Kidney (tissue), 14 donors: ENCODE measurements around the gene ZBTB44. TPM values are rescaled to one million over a fixed set of nuclear protein-coding genes. Genes with fewer than 3 reads are reported as not detected.
A peak's percentile ranks its signal among the peaks of the same experiment; 100 is the strongest.

Experiments
- DNase-seq, 5 donors: peaks; one replicate each; pipeline ENCODE4 v3.0.0-alpha.2; 2013 to 2020
- FAIRE-seq: peaks from 2 replicates; lab custom pipeline; 2012; peaks lifted over from hg19 to GRCh38; lab: Jason Lieb, UNC
- H3K27ac ChIP-seq, 2 donors: one replicate each; pipeline ENCODE4 v1.7.0; 2013; ENCODE audit warnings: low read depth in 2 of 2, low read length in 2 of 2, inconsistent platforms in 1 of 2
- H3K27me3 ChIP-seq: one replicate; pipeline ENCODE4 v1.7.1; 2013; ENCODE audit warnings: low read length, inconsistent platforms; ENCODE audit not compliant: control insufficient read depth, insufficient read depth
- H3K36me3 ChIP-seq, 3 donors: one replicate each; pipeline versions ENCODE4 v1.7.0 to v1.7.1; 2013; ENCODE audit warnings: low read length in 3 of 3, control low read depth in 1 of 3, inconsistent platforms in 1 of 3; ENCODE audit not compliant: insufficient read depth in 3 of 3, control insufficient read depth in 2 of 3
- H3K4me1 ChIP-seq, 3 donors: one replicate each; pipeline versions ENCODE4 v1.7.0 to v1.7.1; 2013; ENCODE audit warnings: low read length in 3 of 3, inconsistent platforms in 1 of 3, low read depth in 1 of 3; ENCODE audit not compliant: control insufficient read depth in 2 of 3, insufficient read depth in 2 of 3
- H3K4me3 ChIP-seq, 3 donors: one replicate each; pipeline versions ENCODE4 v1.7.0 to v1.8.1; 2013; ENCODE audit warnings: low read length in 3 of 3, control low read depth in 1 of 3, inconsistent platforms in 1 of 3
- H3K9ac ChIP-seq, 3 donors: one replicate each; pipeline versions ENCODE4 v1.7.0 to v1.7.1; 2013; ENCODE audit warnings: low read length in 3 of 3, control low read depth in 1 of 3, inconsistent platforms in 1 of 3
- H3K9me3 ChIP-seq, 3 donors: one replicate each; pipeline versions ENCODE4 v1.7.0 to v1.7.1; 2013; ENCODE audit warnings: low read length in 3 of 3, control low read depth in 1 of 3, inconsistent platforms in 1 of 3; ENCODE audit not compliant: control insufficient read depth in 2 of 3, insufficient read depth in 1 of 3
- intact Hi-C: fragments of 100-400 bp; cut with DNase I; formaldehyde crosslinking; loops from one replicate; pipeline ENCODE4 v1.11.1; 2022
- polyA plus RNA-seq: library from polyadenylated mRNA; stranded (reverse); fragments of 350-450 nt; fragmentation: Illumina TruSeq; extraction: RNeasy Lipid Tissue Mini Kit (QIAGEN cat#74804); gene quantifications from one replicate; pipeline ENCODE4 v1.2.3, GENCODE V29; 2014; ENCODE audit warnings: low read depth, low replicate concordance; ENCODE audit not compliant: insufficient read depth
- total RNA-seq: library from RNA; stranded (reverse); fragmentation: NEBNext Ultra II Directional; extraction: Animal tissue kit (Norgen Biotek cat#: 25700); gene quantifications from one replicate; pipeline ENCODE4 v1.2.1, GENCODE V29; 2021
- TF ChIP-seq, protein P1 (sequence below): IDR thresholded peaks from 3 replicates; pipeline ENCODE4 v1.5.1; 2012; ENCODE audit warnings: mild to moderate bottlenecking, moderate library complexity, borderline replicate concordance; ENCODE audit not compliant: insufficient read depth; ENCODE audit errors: extremely low read depth
- donor health status: control.
- donor health status: control.
- donor health status: control.
- donor health status: control.
- donor health status: control.
- donor health status: DM: yes; HTN: yes; CAD: no.
- donor health status: Normal renal cell carcinoma (clear cell type).

ZBTB44 gene
- total and polyA plus RNA-seq, 2 donors from 2014 or later = 13.1 to 59.7 TPM

DNA sequence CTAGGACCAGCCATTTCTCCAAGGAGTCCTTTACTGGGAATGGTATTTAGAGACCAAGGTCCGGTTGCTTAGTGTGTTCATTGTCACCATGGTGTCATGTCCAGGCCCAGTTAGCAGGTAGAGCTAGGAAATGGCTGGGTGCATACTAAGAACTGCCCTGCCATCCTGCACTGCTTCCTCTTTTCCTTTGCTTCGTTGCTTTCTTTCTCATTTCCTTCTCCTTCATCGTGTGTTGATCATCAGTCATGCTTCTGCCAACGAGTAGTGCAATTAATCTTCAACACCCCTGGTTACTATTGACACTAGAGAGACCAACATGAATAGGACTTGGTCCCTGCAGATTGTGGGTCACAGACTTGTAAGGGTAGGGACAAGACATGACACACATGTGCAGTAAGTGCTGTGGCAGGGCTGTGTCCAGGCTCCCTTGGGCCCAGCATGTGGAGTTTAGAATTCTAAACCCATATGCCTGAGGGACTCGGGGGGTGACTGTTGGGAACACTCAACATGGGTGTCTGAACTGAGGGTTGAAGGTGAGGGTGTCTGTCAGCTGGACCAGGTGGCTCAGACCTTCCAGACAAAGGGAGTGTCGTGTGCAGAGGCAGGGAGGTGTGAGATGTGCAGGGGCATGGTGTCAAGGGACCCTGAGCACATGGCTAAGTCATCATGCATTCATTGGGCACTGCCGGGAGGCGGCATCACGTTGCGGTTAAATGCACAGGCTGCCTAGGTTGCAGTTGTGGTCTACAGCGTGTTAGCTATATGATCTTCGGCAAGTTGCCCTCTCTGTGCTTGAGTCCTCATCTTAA lies 112.5 kb downstream of the ZBTB44 start:
- Histone ChIP-seq H3K27ac (no peak overlapping the region), H3K4me3 (no peak overlapping the region), H3K27me3 (no peaks in the 10 kb centered on the region), H3K9ac (no peak overlapping the region), H3K4me1 (no peaks in the 10 kb centered on the region), H3K36me3 (peaks cover 2 to 17% (median 10%) of the 10 kb centered on the region in 3 donors), H3K9me3 (no peaks in the 10 kb centered on the region)
- intact Hi-C loops = no loop called here
- TF ChIP-seq, protein P1, sequence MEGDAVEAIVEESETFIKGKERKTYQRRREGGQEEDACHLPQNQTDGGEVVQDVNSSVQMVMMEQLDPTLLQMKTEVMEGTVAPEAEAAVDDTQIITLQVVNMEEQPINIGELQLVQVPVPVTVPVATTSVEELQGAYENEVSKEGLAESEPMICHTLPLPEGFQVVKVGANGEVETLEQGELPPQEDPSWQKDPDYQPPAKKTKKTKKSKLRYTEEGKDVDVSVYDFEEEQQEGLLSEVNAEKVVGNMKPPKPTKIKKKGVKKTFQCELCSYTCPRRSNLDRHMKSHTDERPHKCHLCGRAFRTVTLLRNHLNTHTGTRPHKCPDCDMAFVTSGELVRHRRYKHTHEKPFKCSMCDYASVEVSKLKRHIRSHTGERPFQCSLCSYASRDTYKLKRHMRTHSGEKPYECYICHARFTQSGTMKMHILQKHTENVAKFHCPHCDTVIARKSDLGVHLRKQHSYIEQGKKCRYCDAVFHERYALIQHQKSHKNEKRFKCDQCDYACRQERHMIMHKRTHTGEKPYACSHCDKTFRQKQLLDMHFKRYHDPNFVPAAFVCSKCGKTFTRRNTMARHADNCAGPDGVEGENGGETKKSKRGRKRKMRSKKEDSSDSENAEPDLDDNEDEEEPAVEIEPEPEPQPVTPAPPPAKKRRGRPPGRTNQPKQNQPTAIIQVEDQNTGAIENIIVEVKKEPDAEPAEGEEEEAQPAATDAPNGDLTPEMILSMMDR = no peak
- DNase-seq (peak in 1 of 5 donors; percentile 39), FAIRE-seq (no peak)

DNA sequence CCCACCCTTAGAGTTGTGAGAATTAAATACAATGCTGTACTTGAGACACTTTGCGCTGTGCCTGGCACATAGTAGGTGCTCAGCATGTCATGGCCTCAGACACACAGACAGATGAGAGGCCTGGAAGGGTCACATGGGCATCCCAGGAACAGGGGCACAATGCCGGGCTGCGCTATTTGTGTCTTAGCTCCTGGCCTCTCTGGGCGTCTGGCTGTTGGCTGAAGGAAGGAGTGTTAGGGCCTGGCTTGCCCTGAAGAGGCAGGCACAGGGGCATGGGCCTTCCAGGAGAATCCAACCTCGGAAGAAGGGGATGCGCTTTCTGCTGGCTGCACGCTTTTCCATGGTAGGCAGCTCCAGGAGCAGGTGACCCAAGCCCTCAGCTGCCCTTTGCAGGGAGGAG lies 113.7 kb downstream of the ZBTB44 start:
- peak in 1 of 5 donors; percentile 49 for DNase-seq
- intact Hi-C loops = no loop called here
- Histone ChIP-seq H3K36me3 (peaks cover 2 to 24% (median 10%) of the 10 kb centered on the region in 3 donors), H3K4me1 (no peaks in the 10 kb centered on the region), H3K9me3 (no peaks in the 10 kb centered on the region), H3K9ac (no peak overlapping the region), H3K4me3 (no peak overlapping the region), H3K27ac (no peak overlapping the region), H3K27me3 (no peaks in the 10 kb centered on the region)
- FAIRE-seq = no peak
- TF ChIP-seq, protein P1 = no peak

DNA sequence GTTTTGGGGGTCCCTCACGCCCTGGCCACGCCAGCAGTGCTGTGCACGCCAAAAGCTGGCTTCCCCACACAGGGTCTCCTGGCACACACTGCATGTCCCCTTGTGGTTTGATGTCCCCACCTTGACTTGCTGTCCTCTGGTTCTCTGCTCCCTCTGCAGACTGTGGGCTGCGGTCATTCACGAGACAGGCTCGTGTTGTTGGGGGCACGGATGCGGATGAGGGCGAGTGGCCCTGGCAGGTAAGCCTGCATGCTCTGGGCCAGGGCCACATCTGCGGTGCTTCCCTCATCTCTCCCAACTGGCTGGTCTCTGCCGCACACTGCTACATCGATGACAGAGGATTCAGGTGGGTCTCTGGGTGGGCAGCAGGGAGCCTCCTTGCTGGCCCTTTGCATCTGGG lies 114.9 kb downstream of the ZBTB44 start:
- no peaks in the 10 kb centered on the region for H3K4me1 ChIP-seq
- no peaks in the 10 kb centered on the region for H3K27me3 ChIP-seq
- FAIRE-seq = no peak
- no peaks in the 10 kb centered on the region for H3K9me3 ChIP-seq
- intact Hi-C loops = no loop called here
- DNase-seq = no peak
- no peak overlapping the region for H3K9ac ChIP-seq
- H3K36me3 ChIP-seq = peaks cover 2 to 24% (median 10%) of the 10 kb centered on the region in 3 donors
- TF ChIP-seq, protein P1 = no peak
- no peak overlapping the region for H3K4me3 ChIP-seq
- H3K27ac ChIP-seq = no peak overlapping the region
